Pancreas (tissue), 10 donors: ENCODE data around the gene INO80E. TPM values are rescaled to one million over a fixed set of nuclear protein-coding genes. Genes with fewer than 3 reads are reported as not detected.
"Not testable (repeated sequence)": the region's sequence is repeated elsewhere in the genome, so short reads cannot be mapped to it uniquely, and the experiment has no call there.

ENCODE experiments used
- ATAC-seq, 4 donors: fragments of 200-7000 bp; cut with Tn5 transposase; one replicate each; pipeline versions ENCODE4 v1.8.0 to v1.9.1; 2020; ENCODE audit warnings: mild to moderate bottlenecking in 4 of 4, moderate library complexity in 4 of 4
- DNase-seq, 6 donors: peaks; one replicate each; pipeline ENCODE4 v3.0.0-alpha.2; 2020
- FAIRE-seq: peaks from 2 replicates; lab custom pipeline; 2012; peaks lifted over from hg19 to GRCh38; lab: Jason Lieb, UNC
- H3K27ac ChIP-seq, 4 donors: fragments of 200-600 bp; sonication (generic); 1 replicate in 3 of 4; 2 replicates in 1 of 4; pipeline versions ENCODE4 v1.5.0 to v1.8.0; 2020
- H3K27me3 ChIP-seq, 4 donors: fragments of 200-600 bp; one replicate each; pipeline ENCODE4 v1.8.0; 2021
- H3K36me3 ChIP-seq, 3 donors: fragments of 200-600 bp; sonication (generic) in 1 of 3; one replicate each; pipeline versions ENCODE4 v1.5.0 to v1.8.0; 2020 to 2021
- H3K4me1 ChIP-seq, 3 donors: fragments of 200-600 bp; one replicate each; pipeline ENCODE4 v1.8.0; 2021
- H3K4me3 ChIP-seq, 4 donors: fragments of 200-600 bp; sonication (generic) in 2 of 4; one replicate each; pipeline versions ENCODE4 v1.5.0 to v1.8.0; 2020 to 2021
- H3K9me3 ChIP-seq, 4 donors: fragments of 200-600 bp; one replicate each; pipeline ENCODE4 v1.8.0; 2021
- CTCF ChIP-seq, 4 donors: fragments of 200-600 bp; sonication (generic) in 3 of 4; IDR thresholded peaks; one replicate each; pipeline versions ENCODE4 v1.5.0 to v1.8.0; 2021; ENCODE audit warnings: antibody characterized with exemption in 4 of 4
- WGBS, 2 donors: extraction: QIAGEN DNeasy Blood & Tissue Kit; methylation state at CpG; one replicate each; pipeline ENCODE4 v1.1.7; 2013; 5-methylcytosine and 5-hydroxymethylcytosine counted together
- intact Hi-C, 3 donors: fragments of 100-400 bp; cut with DNase I; formaldehyde crosslinking; loops; one replicate each; pipeline versions ENCODE4 v1.11.1 to v1.14.2; 2022
- polyA plus RNA-seq, 2 donors: library from polyadenylated mRNA; stranded (reverse); fragments of 200-250 nt; gene quantifications; one replicate each; pipeline ENCODE4 v1.2.3, GENCODE V29; 2013
- total RNA-seq, 6 donors: library from RNA; stranded (reverse); fragmentation: NEBNext Ultra II Directional in 4 of 6; extraction: Animal tissue kit (Norgen Biotek cat#: 25700) in 4 of 6; gene quantifications; one replicate each; pipeline versions ENCODE4 v1.2.1 to v1.2.4, GENCODE V29; 2021 to 2023
- donor health status: healthy with polysubstance abuse.
- donor health status: DM: no; HTN: no; CAD: no; lungs with moderate emphysema.
- donor health status: DM: no; HTN: no; CAD: no.
- donor health status: control.
- donor health status: control.
- donor health status: Bipolar disorder and iron deficiency.
- donor health status: DM: yes; HTN: yes; CAD: no.
- donor health status: DM: no; HTN: no; CAD: no.
- donor health status: DM: no; HTN: no; CAD: no.
- donor health status: DM: yes; HTN: yes; CAD: no.

The INO80E gene
- total and polyA plus RNA-seq, 8 donors = 24.0 to 113 (median 32.5) TPM

GRCh38 chr16:29958756-29959155 is 37.3 kb upstream of the INO80E start:
- H3K4me3 ChIP-seq = no peak overlapping the region
- ATAC-seq = no peak
- WGBS, 2 donors = 89 to 90% methylated on average over 5 of the region's 5 CpGs
- H3K9me3 ChIP-seq = no peaks in the 10 kb centered on the region
- no peaks in the 10 kb centered on the region for H3K36me3 ChIP-seq
- DNase-seq = no peak
- FAIRE-seq = no peak
- H3K27ac ChIP-seq = no peak overlapping the region
- no peaks in the 10 kb centered on the region for H3K27me3 ChIP-seq
- TF ChIP-seq CTCF (IDR thresholded peaks at IDR 0.05) = no peak
- intact Hi-C loops = no loop called here
- H3K4me1 ChIP-seq = peaks cover 0 to 7% (median 6%) of the 10 kb centered on the region in 3 donors

DNA sequence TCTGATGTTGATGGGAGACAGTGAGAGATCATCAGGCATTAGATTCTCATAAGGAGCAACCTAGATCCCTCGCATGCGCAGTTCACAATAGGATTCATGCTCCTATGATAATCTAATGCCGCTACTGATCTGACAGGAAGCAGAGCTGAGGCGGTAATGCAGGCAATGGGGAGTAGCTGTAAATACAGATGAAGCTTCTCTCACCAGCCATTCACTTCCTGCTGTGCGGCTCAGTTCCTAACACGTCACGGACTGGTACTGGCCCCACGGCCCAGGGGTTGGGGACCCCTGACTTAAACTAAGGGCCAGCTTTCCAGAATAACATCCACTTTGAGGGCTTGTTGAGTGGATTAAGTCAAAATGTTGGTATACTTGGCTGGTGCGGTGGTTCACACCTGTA is 36.7 kb upstream of the INO80E start:
- WGBS, 2 donors = 84 to 91% methylated on average over 9 of the region's 9 CpGs
- DNase-seq (no peak), FAIRE-seq (no peak), ATAC-seq (no peak)
- Histone ChIP-seq H3K27ac (no peak overlapping the region), H3K27me3 (no peaks in the 10 kb centered on the region), H3K36me3 (no peaks in the 10 kb centered on the region), H3K4me3 (no peak overlapping the region), H3K4me1 (peaks cover 0 to 7% (median 6%) of the 10 kb centered on the region in 3 donors), H3K9me3 (no peaks in the 10 kb centered on the region)
- intact Hi-C loops = no loop called here
- no peak for TF ChIP-seq CTCF (IDR thresholded peaks at IDR 0.05)

DNA sequence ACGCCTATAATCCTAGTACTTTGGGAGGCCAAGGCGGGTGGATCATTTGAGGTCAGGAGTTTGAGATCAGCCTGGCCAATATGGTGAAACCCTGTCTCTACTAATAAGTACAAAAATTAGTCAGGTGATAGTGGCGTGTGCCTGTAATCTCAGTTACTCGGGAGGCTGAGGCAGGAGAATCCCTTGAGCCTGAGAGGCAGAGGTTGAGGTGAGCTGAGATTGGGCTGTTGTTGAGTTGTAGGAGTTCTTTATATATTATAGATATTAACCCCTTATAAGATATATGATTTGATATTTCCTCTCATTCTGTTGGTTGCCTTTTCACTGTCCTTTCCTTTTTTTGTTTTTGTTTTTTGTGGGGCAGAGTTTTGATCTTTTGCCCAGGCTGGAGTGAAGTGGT is 36.2 kb upstream of the INO80E start:
- WGBS, 2 donors = 77 to 85% methylated on average over 4 of the region's 4 CpGs
- not testable (repeated sequence) for DNase-seq, FAIRE-seq, H3K4me3 ChIP-seq, H3K27ac ChIP-seq, ATAC-seq, H3K4me1 ChIP-seq, H3K27me3 ChIP-seq, H3K9me3 ChIP-seq, H3K36me3 ChIP-seq
- intact Hi-C loops = loop anchor here in 1 of 3 donors (5.0 kb wide), 1 partner anchor 33 kb away; the partner anchor contains the start of gene KCTD13

DNA sequence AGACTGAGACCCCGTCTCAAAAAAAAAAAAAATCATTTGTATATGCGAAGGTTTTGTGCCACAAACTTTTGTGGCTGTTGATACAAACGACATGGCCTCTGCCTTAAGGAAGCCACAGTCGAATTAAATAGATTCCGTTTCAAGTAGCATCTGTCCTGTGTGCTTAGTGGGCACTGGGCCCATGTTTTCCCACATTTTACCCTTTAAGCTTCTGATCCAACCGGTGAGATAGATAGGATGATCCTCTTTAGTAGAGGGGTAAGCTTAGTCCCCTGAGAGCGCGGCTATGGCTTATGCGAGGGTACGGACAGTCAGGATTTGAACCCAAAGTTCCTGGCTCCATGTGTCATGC is 34.9 kb upstream of the INO80E start:
- FAIRE-seq = no peak
- TF ChIP-seq CTCF (IDR thresholded peaks at IDR 0.05) = no peak
- H3K9me3 ChIP-seq = no peaks in the 10 kb centered on the region
- DNase-seq = no peak
- H3K4me3 ChIP-seq = peak overlapping the region; percentile 53 to 85 (median 79)
- ATAC-seq = no peak
- H3K36me3 ChIP-seq = no peaks in the 10 kb centered on the region
- intact Hi-C loops = loop anchor here in 1 of 3 donors (5.0 kb wide), 1 partner anchor 34 kb away; the partner anchor contains the start of gene KCTD13
- H3K27ac ChIP-seq = peak overlapping the region; percentile 58 to 90 (median 84)
- 50 to 56% methylated on average over 10 of the region's 10 CpGs for WGBS, 2 donors
- peaks cover 0 to 7% (median 6%) of the 10 kb centered on the region in 3 donors for H3K4me1 ChIP-seq
- no peaks in the 10 kb centered on the region for H3K27me3 ChIP-seq

DNA sequence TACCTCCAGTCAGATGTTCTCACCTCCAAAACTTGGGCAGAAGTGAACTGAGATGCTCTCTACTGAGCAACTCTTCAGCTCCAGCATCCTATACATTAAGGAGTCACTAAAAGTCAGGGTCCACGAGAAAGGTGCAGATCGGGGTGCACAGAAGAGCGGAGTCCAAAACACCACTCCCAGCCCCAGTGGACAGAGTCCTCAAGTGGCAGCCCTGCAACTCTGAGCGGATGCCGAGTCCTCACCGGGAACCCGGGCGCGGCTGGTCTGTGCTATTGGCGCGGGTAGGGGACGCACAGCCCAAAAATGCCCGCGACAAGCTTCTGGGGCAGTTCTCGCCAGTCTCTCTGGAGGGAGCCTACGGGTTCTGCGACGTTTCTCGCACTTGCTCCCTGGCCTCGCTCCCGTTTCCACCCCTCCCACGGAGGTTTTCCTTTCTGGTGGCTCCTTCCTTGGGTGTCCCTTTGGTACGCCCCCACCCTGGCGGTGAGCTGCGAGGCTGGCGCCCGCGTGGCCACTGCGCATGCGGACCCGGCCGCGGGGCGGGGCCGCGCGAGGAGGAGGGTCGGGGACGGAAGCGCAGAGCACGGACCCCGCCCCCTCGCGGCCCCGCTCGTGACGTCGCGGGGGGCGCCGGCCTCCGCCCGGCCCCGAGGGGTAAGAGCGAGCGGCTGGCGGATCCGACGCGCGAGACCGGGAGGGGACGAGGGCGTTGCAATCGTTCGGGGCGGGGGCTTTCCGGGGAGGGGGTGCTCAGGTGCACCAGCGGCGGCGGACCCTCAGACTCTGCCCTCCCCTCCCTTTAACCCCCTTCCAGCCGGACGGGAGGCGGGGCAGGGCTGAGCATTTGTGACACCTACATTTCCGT is 34.3 kb upstream of the INO80E start, which contains the start of gene TMEM219:
Gene TMEM219, plus strand, starts transcription at position 601 of the 865 bp plus-strand sequence. CDS start 1,065 bp downstream, outside the sequence.
- TF ChIP-seq CTCF (IDR thresholded peaks at IDR 0.05) = peak; percentile 36 to 53 (median 42)
- intact Hi-C loops = loop anchor here in 1 of 3 donors (5.0 kb wide), 1 partner anchor 34 kb away; the partner anchor contains the start of gene KCTD13

More for the DNA sequence above, 34.3 kb upstream of the INO80E start, which contains the start of gene TMEM219:
- Histone ChIP-seq H3K27ac (peak within 1 kb of the TSS; percentile 58 to 90 (median 84)), H3K4me1 (peaks cover 0 to 7% (median 6%) of the 10 kb centered on the region in 3 donors), H3K9me3 (no peaks in the 10 kb centered on the region), H3K36me3 (no peaks in the 10 kb centered on the region), H3K27me3 (no peaks in the 10 kb centered on the region), H3K4me3 (peak within 1 kb of the TSS; percentile 53 to 85 (median 79))
- ATAC-seq (peak; percentile 95 to 99 (median 98)), FAIRE-seq (no peak), DNase-seq (peak; percentile 82 to 96 (median 94))
- 0 to 1% methylated on average over 68 to 75 of the region's 75 CpGs for WGBS, 2 donors
